SK-N-SH (cell line): Measurements from ENCODE around the gene MROH7. TPM values are rescaled to one million over a fixed set of nuclear protein-coding genes. Genes with fewer than 3 reads are reported as not detected.

Experiments
- CTCF ChIA-PET: fragments of 300-600, 350-600 bp; formaldehyde crosslinking; extraction: SDS; loops from one replicate; lab custom pipeline; 2021; lab: Yijun Ruan, JAX
- POLR2A ChIA-PET: fragments of 350-600 bp; sonication (Branson Sonifier 250); formaldehyde crosslinking; extraction: SDS; loops from one replicate; lab custom pipeline; 2020; ENCODE audit warnings: antibody characterized with exemption, inconsistent platforms; lab: Yijun Ruan, JAX
- DNase-seq: peaks from one replicate; pipeline ENCODE4 v3.0.0; 2012
- H2AFZ ChIP-seq: fragments of 200-600 bp; sonication (generic); 2 replicates; pipeline ENCODE4 v1.8.1; 2016; ENCODE audit warnings: antibody characterized with exemption, mild to moderate bottlenecking, low read depth
- H3F3A ChIP-seq: fragments of 200-600 bp; sonication (generic); replicated peaks from 2 replicates; pipeline ENCODE3; 2016; ENCODE audit warnings: antibody characterized with exemption, mild to moderate bottlenecking; ENCODE audit not compliant: insufficient read depth
- H3K27ac ChIP-seq, 2 experiments: fragments of 200-500 bp in 1 of 2; fragments of 200-600 bp in 1 of 2; sonication (Bioruptor generic) in 1 of 2; sonication (generic), shearing (Covaris generic) in 1 of 2; 2 replicates each; pipeline versions ENCODE4 v1.5.1 to v1.6.1; 2014 to 2016; ENCODE audit warnings: low read depth in 2 of 2, inconsistent platforms in 1 of 2, low read length in 1 of 2, mild to moderate bottlenecking in 1 of 2, mixed read lengths in 1 of 2
- H3K27me3 ChIP-seq: fragments of 200-600 bp; sonication (generic), shearing (Covaris generic); 2 replicates; pipeline ENCODE4 v1.6.1; 2016; ENCODE audit warnings: mixed run types; ENCODE audit not compliant: insufficient read depth
- H3K36me3 ChIP-seq, 2 experiments: fragments of 200-500 bp in 1 of 2; fragments of 200-600 bp in 1 of 2; sonication (Bioruptor generic) in 1 of 2; sonication (generic) in 1 of 2; replicated peaks in 1 of 2; 2 replicates each; pipeline versions ENCODE3 to v1.5.1; 2014 to 2016; ENCODE audit warnings: low read length in 1 of 2, mild to moderate bottlenecking in 1 of 2; ENCODE audit not compliant: insufficient read depth in 2 of 2, control insufficient read depth in 1 of 2
- H3K4me1 ChIP-seq, 2 experiments: fragments of 200-500 bp in 1 of 2; fragments of 200-600 bp in 1 of 2; sonication (Bioruptor generic) in 1 of 2; sonication (generic), shearing (Covaris generic) in 1 of 2; 2 replicates each; pipeline versions ENCODE4 v1.5.1 to v1.6.1; 2014 to 2016; ENCODE audit warnings: low read depth in 1 of 2, low read length in 1 of 2, mixed run types in 1 of 2; ENCODE audit not compliant: insufficient read depth in 2 of 2, control insufficient read depth in 1 of 2
- H3K4me2 ChIP-seq: fragments of 200-600 bp; sonication (generic), shearing (Covaris generic); 2 replicates; pipeline ENCODE4 v1.6.1; 2017; ENCODE audit warnings: mixed run types
- H3K4me3 ChIP-seq, 2 experiments: fragments of 200-500 bp in 1 of 2; fragments of 200-600 bp in 1 of 2; sonication (Bioruptor generic) in 1 of 2; sonication (generic), shearing (Covaris generic) in 1 of 2; 2 replicates each; pipeline versions ENCODE4 v1.5.1 to v1.8.1; 2014 to 2016; ENCODE audit warnings: low read depth in 2 of 2, inconsistent platforms in 1 of 2, low read length in 1 of 2, mild to moderate bottlenecking in 1 of 2, mixed read lengths in 1 of 2, moderate library complexity in 1 of 2
- H3K79me2 ChIP-seq: fragments of 200-600 bp; sonication (generic); 2 replicates; pipeline ENCODE4 v1.8.1; 2017; ENCODE audit warnings: mild to moderate bottlenecking; ENCODE audit not compliant: insufficient read depth
- H3K9ac ChIP-seq: fragments of 200-600 bp; sonication (generic); 2 replicates; pipeline ENCODE4 v1.6.1; 2017; ENCODE audit warnings: mixed run types
- H3K9me2 ChIP-seq: fragments of 200-600 bp; sonication (generic); 2 replicates; pipeline ENCODE4 v1.6.1; 2017; ENCODE audit warnings: mixed run types
- H3K9me3 ChIP-seq: fragments of 200-600 bp; sonication (generic); 2 replicates; pipeline ENCODE4 v1.6.1; 2017; ENCODE audit warnings: mixed run types, mild to moderate bottlenecking, moderate library complexity
- H4K20me1 ChIP-seq: fragments of 200-600 bp; sonication (generic); 2 replicates; pipeline ENCODE4 v1.6.1; 2017; ENCODE audit warnings: mild to moderate bottlenecking, mixed run types; ENCODE audit not compliant: insufficient read depth
- CTCF ChIP-seq: fragments of 200-600 bp; sonication (generic); IDR thresholded peaks from 2 replicates; pipeline ENCODE4 v1.6.1; 2017; ENCODE audit warnings: antibody characterized with exemption, mild to moderate bottlenecking, moderate library complexity
- ELF1 ChIP-seq: IDR thresholded peaks from 2 replicates; pipeline ENCODE4 v1.4.0; 2012
- FOSL2 ChIP-seq: IDR thresholded peaks from 2 replicates; pipeline ENCODE4 v1.4.0; 2012; ENCODE audit warnings: low read depth, mild to moderate bottlenecking, moderate library complexity, borderline replicate concordance
- FOXJ3 ChIP-seq: sonication (generic); formaldehyde crosslinking; IDR thresholded peaks from 2 replicates; pipeline ENCODE4 v1.5.1; 2020; ENCODE audit warnings: mild to moderate bottlenecking, missing genetic modification reagents
- GABPA ChIP-seq: IDR thresholded peaks from 2 replicates; pipeline ENCODE4 v1.4.0; 2012; ENCODE audit warnings: low read depth, mild to moderate bottlenecking
- GATA2 ChIP-seq: sonication (generic); formaldehyde crosslinking; IDR thresholded peaks from 2 replicates; pipeline ENCODE4 v1.5.0; 2020; ENCODE audit warnings: mild to moderate bottlenecking, missing genetic modification reagents
- JUND ChIP-seq: IDR thresholded peaks from 2 replicates; pipeline ENCODE4 v1.4.0; 2012
- MAX ChIP-seq: IDR thresholded peaks from 2 replicates; pipeline ENCODE4 v1.4.0; 2012; ENCODE audit warnings: low read depth
- NFIC ChIP-seq: IDR thresholded peaks from 2 replicates; pipeline ENCODE4 v1.4.0; 2012; ENCODE audit warnings: borderline replicate concordance
- NRF1 ChIP-seq: IDR thresholded peaks from 2 replicates; pipeline ENCODE4 v1.6.1; 2012; ENCODE audit warnings: low read depth, mild to moderate bottlenecking, low read length
- PBX3 ChIP-seq: IDR thresholded peaks from 2 replicates; pipeline ENCODE4; 2012
- REST ChIP-seq: IDR thresholded peaks from 2 replicates; pipeline ENCODE4 v1.6.1; 2012; ENCODE audit warnings: mild to moderate bottlenecking, low read depth, low read length, moderate library complexity
- RFX5 ChIP-seq: IDR thresholded peaks from 2 replicates; pipeline ENCODE4 v1.6.1; 2012; ENCODE audit warnings: mild to moderate bottlenecking, improper control_type of control experiment, low read length
- SIN3A ChIP-seq: IDR thresholded peaks from 2 replicates; pipeline ENCODE4 v1.6.1; 2012; ENCODE audit warnings: low read depth, mild to moderate bottlenecking, low read length, moderate library complexity, borderline replicate concordance
- SMC3 ChIP-seq: IDR thresholded peaks from 2 replicates; pipeline ENCODE4 v1.6.1; 2012; ENCODE audit warnings: low read depth, low read length, improper control_type of control experiment
- TAF1 ChIP-seq: IDR thresholded peaks from 2 replicates; pipeline ENCODE4 v1.6.1; 2012; ENCODE audit warnings: low read depth, mild to moderate bottlenecking, low read length, moderate library complexity, borderline replicate concordance
- TEAD4 ChIP-seq: IDR thresholded peaks from 2 replicates; pipeline ENCODE4 v1.4.0; 2012; ENCODE audit warnings: mild to moderate bottlenecking, borderline replicate concordance; ENCODE audit not compliant: insufficient read depth
- WGBS: methylation state at CpG from one replicate; pipeline ENCODE4 v1.1.6; 2017; ENCODE audit warnings: low lambda C conversion rate; 5-methylcytosine and 5-hydroxymethylcytosine counted together
- polyA plus RNA-seq, 3 experiments: library from polyadenylated mRNA; depleted of rRNA; stranded (reverse); fragments of >200 nt; gene quantifications; 2 replicates each; pipeline ENCODE4 v1.2.3, GENCODE V29; 2012

MROH7 gene
- polyA plus RNA-seq, 1 of the 3 experiments (the other 2 are of a cell fraction) = 0.51 TPM

- POLR2A ChIA-PET = no interaction called here
Observed at GRCh38 chr1:54607821-54608565, 33.6 kb upstream of the MROH7 start.

GRCh38 chr1:54608566-54609230 is 32.9 kb upstream of the MROH7 start:
- Histone ChIP-seq H3K9me3 (no peaks in the 10 kb centered on the region), H3K79me2 (no peaks in the 10 kb centered on the region), H3K36me3 (peaks cover 0 to 15% of the 10 kb centered on the region in 2 experiments), H3K27me3 (no peaks in the 10 kb centered on the region), H3K27ac (no peak overlapping the region), H3F3A (no peaks in the 10 kb centered on the region), H2AFZ (no peak overlapping the region), H3K4me1 (peaks cover 0 to 21% of the 10 kb centered on the region in 2 experiments; a peak in 1 of 4 replicates), H3K9me2 (no peaks in the 10 kb centered on the region), H3K4me3 (no peak overlapping the region), H4K20me1 (no peaks in the 10 kb centered on the region), H3K4me2 (no peak overlapping the region), H3K9ac (no peak overlapping the region)
- ChIA-PET POLR2A (no interaction called here), CTCF (interaction anchor here (1.0 kb wide), 1 partner anchor 61 kb away, joined by 4 read pairs; the partner anchor contains the start of gene ACOT11)
- DNase-seq = no peak
- 97% methylated on average over 3 of the region's 9 CpGs for WGBS
- no peak for TF ChIP-seq SIN3A
- no peak for TF ChIP-seq PBX3
- no peak for TF ChIP-seq NFIC
- no peak for TF ChIP-seq TAF1
- TF ChIP-seq CTCF = no peak
- TF ChIP-seq GATA2 (CRISPR knock-in tag) = no peak
- no peak for TF ChIP-seq MAX
- no peak for TF ChIP-seq FOSL2
- TF ChIP-seq FOXJ3 (CRISPR knock-in tag) = no peak
- TF ChIP-seq SMC3 = no peak
- no peak for TF ChIP-seq ELF1

More at GRCh38 chr1:54607821-54608565, 33.6 kb upstream of the MROH7 start:
- Histone ChIP-seq H3F3A (no peaks in the 10 kb centered on the region), H3K36me3 (peaks cover 0 to 15% of the 10 kb centered on the region in 2 experiments), H3K9ac (no peak overlapping the region), H3K27me3 (no peaks in the 10 kb centered on the region), H3K4me3 (no peak overlapping the region), H3K4me1 (peaks cover 0 to 21% of the 10 kb centered on the region in 2 experiments; a peak in 1 of 4 replicates), H3K27ac (no peak overlapping the region), H3K9me2 (no peaks in the 10 kb centered on the region), H3K4me2 (no peak overlapping the region), H4K20me1 (no peaks in the 10 kb centered on the region), H3K9me3 (no peaks in the 10 kb centered on the region), H2AFZ (no peak overlapping the region), H3K79me2 (no peaks in the 10 kb centered on the region)
- TF ChIP-seq JUND = no peak
- no peak for TF ChIP-seq GABPA
- TF ChIP-seq REST = no peak
- no peak for TF ChIP-seq TEAD4
- TF ChIP-seq NRF1 = no peak
- TF ChIP-seq RFX5 = no peak
- TF ChIP-seq ELF1 = no peak
- CTCF ChIA-PET = interaction anchor here (1.0 kb wide), 1 partner anchor 60 kb away, joined by 3 read pairs; the partner anchor contains the start of gene ACOT11
- no peak for DNase-seq
- WGBS = 95% methylated on average over 12 of the region's 19 CpGs
